NCI-H446 (cell line): ENCODE data around the gene KCNJ12.
"Not testable (repeated sequence)": the region's sequence is repeated elsewhere in the genome, so short reads cannot be mapped to it uniquely, and the experiment has no call there.

Experiments
- DNase-seq, 2 experiments: peaks; one replicate each; lab custom pipeline; 2025; lab: John Stamatoyannopoulos, UW

KCNJ12 gene

GRCh38 chr17:21376081-21376758 lies at the start of gene KCNJ12:
KCNJ12 (plus strand) TSS chr17:21376357; CDS start chr17:21415343, 38,986 bp downstream.
- DNase-seq = no peak

GRCh38 chr17:21327921-21328320 lies 48.2 kb upstream of the KCNJ12 start:
- DNase-seq = not testable (repeated sequence)

GRCh38 chr17:21328778-21329177 lies 47.4 kb upstream of the KCNJ12 start:
- not testable (repeated sequence) for DNase-seq

GRCh38 chr17:21330436-21331160 lies 45.6 kb upstream of the KCNJ12 start:
- DNase-seq = no peak

- DNase-seq = not testable (repeated sequence)
Observed at GRCh38 chr17:21336541-21337294, 39.4 kb upstream of the KCNJ12 start.

- DNase-seq = not testable (repeated sequence)
Observed at GRCh38 chr17:21337981-21338625, 38.1 kb upstream of the KCNJ12 start.

GRCh38 chr17:21339011-21339410 lies 37.1 kb upstream of the KCNJ12 start:
- DNase-seq = no peak

GRCh38 chr17:21339571-21339970 lies 36.6 kb upstream of the KCNJ12 start:
- DNase-seq = not testable (repeated sequence)

GRCh38 chr17:21340407-21340806 lies 35.8 kb upstream of the KCNJ12 start:
- DNase-seq = not testable (repeated sequence)

- not testable (repeated sequence) for DNase-seq
Observed at GRCh38 chr17:21341279-21341678, 34.9 kb upstream of the KCNJ12 start.

GRCh38 chr17:21341925-21342540 lies 34.1 kb upstream of the KCNJ12 start:
- not testable (repeated sequence) for DNase-seq

GRCh38 chr17:21343061-21343949 lies 32.9 kb upstream of the KCNJ12 start:
- not testable (repeated sequence) for DNase-seq

GRCh38 chr17:21344801-21345200 lies 31.4 kb upstream of the KCNJ12 start:
- not testable (repeated sequence) for DNase-seq

- no peak for DNase-seq
Observed at GRCh38 chr17:21345236-21345635, 30.9 kb upstream of the KCNJ12 start.

- not testable (repeated sequence) for DNase-seq
Observed at GRCh38 chr17:21346107-21346506, 30.1 kb upstream of the KCNJ12 start.

GRCh38 chr17:21346651-21347250 lies 29.4 kb upstream of the KCNJ12 start:
- not testable (repeated sequence) for DNase-seq

GRCh38 chr17:21347660-21348059 lies 28.5 kb upstream of the KCNJ12 start:
- DNase-seq = not testable (repeated sequence)

GRCh38 chr17:21348081-21348925 lies 27.9 kb upstream of the KCNJ12 start:
- DNase-seq = not testable (repeated sequence)

- not testable (repeated sequence) for DNase-seq
Observed at GRCh38 chr17:21348926-21349261, 27.3 kb upstream of the KCNJ12 start.
